Measurements from ENCODE around the gene FCHSD2. TPM values are rescaled to one million over a fixed set of nuclear protein-coding genes. Genes with fewer than 3 reads are reported as not detected.

The FCHSD2 gene
- total and polyA plus RNA-seq, 2 of the 8 experiments (the other 6 are each of a cell fraction or from before 2014, with no cell fraction given), result 4.1 to 7.8 TPM

DNA sequence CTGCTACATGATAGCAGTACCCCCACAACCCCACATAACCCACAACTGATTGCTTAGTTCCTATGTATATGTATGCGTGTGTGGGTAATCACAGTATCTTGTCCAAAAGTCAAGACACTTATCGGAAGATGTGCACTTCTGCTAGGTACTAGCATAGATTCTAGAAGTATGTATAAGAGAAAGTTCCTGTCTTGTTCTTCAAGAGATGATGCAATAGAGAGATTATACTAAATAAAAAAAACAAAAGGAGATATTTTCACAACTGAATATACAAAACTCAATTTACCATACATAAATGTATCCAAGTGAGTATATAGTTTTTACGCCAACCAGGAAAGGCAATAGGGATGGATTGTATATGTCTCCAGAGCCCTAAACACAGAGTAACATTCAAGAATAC is 112.0 kb downstream of the FCHSD2 start (continued):
- TF ChIP-seq KDM5A (IDR thresholded peaks at IDR 0.05; ENCODE audit: low read length), result no peak
- TF ChIP-seq KDM4A (IDR thresholded peaks at IDR 0.05; ENCODE audit: low read depth, low read length, severe bottlenecking), result no peak
- TF ChIP-seq BCL11A (IDR thresholded peaks at IDR 0.05; ENCODE audit: low read depth in 2 of 2, low read length in 2 of 2), result no peak
- no peak for TF ChIP-seq SAP30 (IDR thresholded peaks at IDR 0.05; ENCODE audit: insufficient read depth, insufficient replicate concordance, low read length)
